A673 (cell line): Measurements from ENCODE around the gene LCMT2. TPM values are rescaled to one million over a fixed set of nuclear protein-coding genes. Genes with fewer than 3 reads are reported as not detected.

Source experiments
- BruUV-seq: library from RNA; stranded (reverse); fragments of 400-500 nt; replicated peaks from 2 replicates; lab custom pipeline; 2021; lab: Mats Ljungman, UMichigan
- CTCF ChIA-PET: fragments of 300-600 bp; sonication (Branson Sonifier 250); formaldehyde crosslinking; loops from one replicate; lab custom pipeline; 2022; ENCODE audit warnings: antibody characterized with exemption; lab: Charles Lee
- POLR2A ChIA-PET: fragments of 300-600 bp; sonication (Branson Sonifier 250); formaldehyde crosslinking; loops from one replicate; lab custom pipeline; 2022; ENCODE audit warnings: antibody characterized with exemption; ENCODE audit not compliant: low non-redundant PET; lab: Charles Lee
- DNase-seq: peaks from one replicate; pipeline ENCODE4 v3.0.0-alpha.2; 2015; ENCODE audit warnings: low spot score
- H3K27ac ChIP-seq: fragments of 200-600 bp; sonication (generic); 2 replicates; pipeline ENCODE4 v1.5.1; 2016; ENCODE audit warnings: mixed run types, low read depth, mild to moderate bottlenecking, mixed read lengths, antibody characterized with exemption, low read length; ENCODE audit not compliant: poor library complexity, severe bottlenecking
- H3K27me3 ChIP-seq: fragments of 200-600 bp; sonication (generic); replicated peaks from 2 replicates; pipeline ENCODE4 v1.6.1; 2017; ENCODE audit warnings: mixed run types, low read depth, mild to moderate bottlenecking, mixed read lengths, antibody characterized with exemption, low read length; ENCODE audit not compliant: insufficient read depth, poor library complexity
- H3K36me3 ChIP-seq: fragments of 200-600 bp; sonication (generic); 2 replicates; pipeline ENCODE4 v1.6.1; 2016; ENCODE audit warnings: mixed run types, mild to moderate bottlenecking, mixed read lengths, antibody characterized with exemption, low read length; ENCODE audit not compliant: insufficient read depth, poor library complexity, severe bottlenecking
- H3K4me1 ChIP-seq: fragments of 200-600 bp; sonication (generic); 2 replicates; pipeline ENCODE4 v1.6.1; 2017; ENCODE audit warnings: mixed run types, mild to moderate bottlenecking, mixed read lengths, antibody characterized with exemption, low read length; ENCODE audit not compliant: insufficient read depth, poor library complexity, severe bottlenecking
- H3K4me3 ChIP-seq: fragments of 200-600 bp; sonication (generic); 2 replicates; pipeline ENCODE4 v1.5.1; 2016; ENCODE audit warnings: low read depth, mixed run types, mild to moderate bottlenecking, mixed read lengths, low read length; ENCODE audit not compliant: poor library complexity, severe bottlenecking
- H3K9me3 ChIP-seq: fragments of 200-600 bp; sonication (generic); 2 replicates; pipeline ENCODE4 v1.6.1; 2016; ENCODE audit warnings: mixed run types, low read depth, mild to moderate bottlenecking, mixed read lengths, antibody characterized with exemption, low read length; ENCODE audit not compliant: poor library complexity, severe bottlenecking
- EZH2 ChIP-seq: fragments of 200-600 bp; sonication (generic); IDR thresholded peaks from 2 replicates; pipeline ENCODE4 v1.6.1; 2017; ENCODE audit warnings: borderline replicate concordance, low read depth, mild to moderate bottlenecking, mixed read lengths, antibody characterized with exemption, low read length; ENCODE audit not compliant: poor library complexity, severe bottlenecking
- intact Hi-C: fragments of 100-400 bp; cut with micrococcal nuclease; formaldehyde crosslinking; loops from one replicate; pipeline ENCODE4 v1.10.0; 2022; ENCODE audit not compliant: unreplicated experiment
- total RNA-seq: library from RNA; stranded (reverse); gene quantifications from 2 replicates; pipeline ENCODE4 v1.2.3, GENCODE V29; 2021
- TF ChIP-seq, protein P1 (sequence below): fragments of 300-800, 200-600 bp; sonication (generic); conservative IDR thresholded peaks from 2 replicates; pipeline ENCODE4 v1.5.1; 2017; ENCODE audit warnings: low read depth, mild to moderate bottlenecking, antibody characterized with exemption, low read length, moderate library complexity, mixed read lengths

The LCMT2 gene
- total RNA-seq, 1 experiment from 2014 or later = 17.2 TPM

- ChIA-PET POLR2A (interaction anchor here (0.6 kb wide), 2 partner anchors 42 to 811 kb away, joined by 3 read pairs; no protein-coding TSS in a partner anchor), CTCF (interaction anchor here (0.6 to 2.6 kb wide), 8 partner anchors 15 to 96 kb away, joined by 3 to 47 read pairs (median 3); partner anchors contain the start of gene TGM5)
- H3K9me3 ChIP-seq = no peaks in the 10 kb centered on the region
- intact Hi-C loops = loop anchor here (2.0 to 5.0 kb wide), 2 partner anchors 61 to 583 kb away; no protein-coding TSS in a partner anchor
- no peaks in the 10 kb centered on the region for H3K4me1 ChIP-seq
- no peak overlapping the region for H3K27ac ChIP-seq
- no peak overlapping the region for H3K4me3 ChIP-seq
- no peaks in the 10 kb centered on the region for H3K36me3 ChIP-seq
- H3K27me3 ChIP-seq = no peaks in the 10 kb centered on the region
- TF ChIP-seq, protein P1, sequence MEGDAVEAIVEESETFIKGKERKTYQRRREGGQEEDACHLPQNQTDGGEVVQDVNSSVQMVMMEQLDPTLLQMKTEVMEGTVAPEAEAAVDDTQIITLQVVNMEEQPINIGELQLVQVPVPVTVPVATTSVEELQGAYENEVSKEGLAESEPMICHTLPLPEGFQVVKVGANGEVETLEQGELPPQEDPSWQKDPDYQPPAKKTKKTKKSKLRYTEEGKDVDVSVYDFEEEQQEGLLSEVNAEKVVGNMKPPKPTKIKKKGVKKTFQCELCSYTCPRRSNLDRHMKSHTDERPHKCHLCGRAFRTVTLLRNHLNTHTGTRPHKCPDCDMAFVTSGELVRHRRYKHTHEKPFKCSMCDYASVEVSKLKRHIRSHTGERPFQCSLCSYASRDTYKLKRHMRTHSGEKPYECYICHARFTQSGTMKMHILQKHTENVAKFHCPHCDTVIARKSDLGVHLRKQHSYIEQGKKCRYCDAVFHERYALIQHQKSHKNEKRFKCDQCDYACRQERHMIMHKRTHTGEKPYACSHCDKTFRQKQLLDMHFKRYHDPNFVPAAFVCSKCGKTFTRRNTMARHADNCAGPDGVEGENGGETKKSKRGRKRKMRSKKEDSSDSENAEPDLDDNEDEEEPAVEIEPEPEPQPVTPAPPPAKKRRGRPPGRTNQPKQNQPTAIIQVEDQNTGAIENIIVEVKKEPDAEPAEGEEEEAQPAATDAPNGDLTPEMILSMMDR = peak; percentile 86
- no peak for TF ChIP-seq EZH2
- no TSS peak for BruUV-seq
- DNase-seq = peak; percentile 77
These were observed 44.8 kb downstream of the LCMT2 start for GRCh38 chr15:43285609-43286037.

DNA sequence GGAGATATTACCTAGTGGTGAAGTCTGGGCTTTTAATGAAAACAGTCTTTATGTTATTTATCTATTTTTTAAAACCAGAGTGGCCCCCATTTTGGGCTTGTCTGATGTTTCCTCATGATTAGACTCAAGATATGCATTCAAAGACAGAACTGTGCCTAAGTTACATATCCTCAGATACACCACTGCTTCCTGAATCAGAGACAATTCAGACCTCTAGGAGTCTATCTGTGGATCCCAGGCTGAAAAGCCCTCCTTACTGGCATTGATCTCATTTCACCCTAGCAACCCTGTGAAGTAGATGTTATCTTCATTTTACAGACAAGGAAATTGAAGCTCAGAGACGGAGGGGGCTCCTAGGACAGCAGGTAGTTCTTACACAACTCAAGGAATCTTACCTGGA is 46.8 kb downstream of the LCMT2 start:
- CTCF ChIA-PET = interaction anchor here (0.5 to 3.3 kb wide), 3 partner anchors 58 to 649 kb away, joined by 3 to 10 read pairs (median 5); no protein-coding TSS in a partner anchor
- Histone ChIP-seq H3K4me1 (no peaks in the 10 kb centered on the region), H3K4me3 (no peak overlapping the region), H3K27me3 (no peaks in the 10 kb centered on the region), H3K27ac (no peak overlapping the region), H3K36me3 (no peaks in the 10 kb centered on the region), H3K9me3 (no peaks in the 10 kb centered on the region)
- POLR2A ChIA-PET = no interaction called here
- intact Hi-C loops = loop anchor here (5.0 kb wide), 1 partner anchor 91 kb away; no protein-coding TSS in a partner anchor
- TF ChIP-seq, protein P1 = no peak
- TF ChIP-seq EZH2 = no peak
- no peak for DNase-seq
- BruUV-seq = no TSS peak

DNA sequence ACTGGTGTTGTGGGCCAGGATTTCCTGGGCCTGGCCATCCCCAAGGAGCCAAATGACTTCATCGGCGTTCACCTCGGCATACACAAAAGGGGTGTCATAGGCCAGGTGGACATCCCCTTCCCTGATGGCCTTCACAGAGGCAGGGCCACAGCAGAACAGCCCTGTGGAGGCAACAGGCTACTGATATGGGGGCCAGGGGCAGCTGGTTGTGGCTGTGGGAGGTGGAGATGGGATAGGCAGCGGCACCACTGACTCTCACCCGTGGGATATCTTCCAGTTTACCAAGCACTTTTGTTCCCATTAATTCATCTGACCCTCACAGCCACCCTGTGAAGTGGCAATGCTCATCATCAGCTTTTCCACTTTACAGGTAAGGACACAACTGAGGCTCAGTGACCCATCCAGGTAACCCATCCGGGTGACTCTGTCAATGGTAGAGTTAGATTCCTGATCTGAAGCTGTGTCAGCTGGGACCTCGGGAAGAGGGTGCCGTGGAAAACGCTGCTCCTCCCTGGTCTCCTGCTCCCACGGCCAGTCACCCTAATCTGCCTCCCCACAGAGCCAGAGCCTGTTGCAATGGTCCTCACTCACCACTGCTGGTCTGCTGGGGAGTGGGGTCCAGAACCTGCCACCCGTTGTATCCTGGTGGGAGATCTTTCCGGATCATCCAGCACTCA is 48.3 kb downstream of the LCMT2 start:
- Histone ChIP-seq H3K4me3 (no peak overlapping the region), H3K27ac (no peak overlapping the region), H3K36me3 (no peaks in the 10 kb centered on the region), H3K9me3 (no peaks in the 10 kb centered on the region), H3K27me3 (no peaks in the 10 kb centered on the region), H3K4me1 (no peaks in the 10 kb centered on the region)
- ChIA-PET CTCF (interaction anchor here (3.3 kb wide), 1 partner anchor 56 kb away, joined by 10 read pairs; no protein-coding TSS in a partner anchor), POLR2A (no interaction called here)
- intact Hi-C loops = loop anchor here (5.0 kb wide), 1 partner anchor 90 kb away; no protein-coding TSS in a partner anchor
- no peak for TF ChIP-seq EZH2
- TF ChIP-seq, protein P1 = no peak
- no peak for DNase-seq
- BruUV-seq = no TSS peak
